Measurements from ENCODE around the gene PCDHGC4. TPM values are rescaled to one million over a fixed set of nuclear protein-coding genes. Genes with fewer than 3 reads are reported as not detected.

The PCDHGC4 gene
- total and polyA plus RNA-seq, 3 experiments from 2014 or later, result not detected

GRCh38 chr5:141521244-141521781, 36.5 kb downstream of the PCDHGC4 start:
- H3K27ac Mint-ChIP-seq, result peak overlapping the region in 3 of 8 donors; percentile 10 to 56 (median 18)

GRCh38 chr5:141522301-141522700, 37.5 kb downstream of the PCDHGC4 start:
- DNase-seq, result no peak

More at GRCh38 chr5:141521244-141521781, 36.5 kb downstream of the PCDHGC4 start:
- H3K9me3 ChIP-seq (ENCODE audit: low read length), result no peaks in the 10 kb centered on the region
- no peak overlapping the region for H3K27ac ChIP-seq (ENCODE audit: low read depth, low read length)
- H3K4me1 ChIP-seq (ENCODE audit: insufficient read depth, low read length), result no peaks in the 10 kb centered on the region
- H3K9me3 Mint-ChIP-seq, result no peaks in the 10 kb centered on the region
- H3K36me3 Mint-ChIP-seq, result peaks cover 27 to 99% (median 42%) of the 10 kb centered on the region in 3 donors
- no peak for DNase-seq
- H3K27me3 Mint-ChIP-seq, result no peaks in the 10 kb centered on the region
- H3K4me3 ChIP-seq (ENCODE audit: low read length), result no peak overlapping the region
- ChIA-PET CTCF (interaction anchor here (1.0 to 4.9 kb wide), 5 partner anchors 9 to 195 kb away, joined by 3 to 67 read pairs (median 4); partner anchors contain the start of gene PCDHGA10), POLR2A (interaction anchor here (0.5 kb wide), 1 partner anchor 21 kb away, joined by 4 read pairs; no protein-coding TSS in a partner anchor)
- H3K4me3 Mint-ChIP-seq, result no peak overlapping the region
- H3K4me1 Mint-ChIP-seq, result peaks cover 10 to 23% (median 15%) of the 10 kb centered on the region in 3 donors
- peaks cover 80% of the 10 kb centered on the region for H3K36me3 ChIP-seq (ENCODE audit: insufficient read depth, low read length)
- no peaks in the 10 kb centered on the region for H3K27me3 ChIP-seq (ENCODE audit: insufficient read depth, low read length, poor library complexity, severe bottlenecking)

GRCh38 chr5:141523991-141524390, 39.2 kb downstream of the PCDHGC4 start:
- H3K27me3 Mint-ChIP-seq, result peaks cover 0 to 2% of the 10 kb centered on the region in 2 donors
- Histone ChIP-seq H3K9me3 (ENCODE audit: low read length) (no peaks in the 10 kb centered on the region), H3K4me3 (ENCODE audit: low read length) (no peak overlapping the region), H3K4me1 (ENCODE audit: insufficient read depth, low read length) (no peaks in the 10 kb centered on the region), H3K27me3 (ENCODE audit: insufficient read depth, low read length, poor library complexity, severe bottlenecking) (no peaks in the 10 kb centered on the region), H3K27ac (ENCODE audit: low read depth, low read length) (no peak overlapping the region), H3K36me3 (ENCODE audit: insufficient read depth, low read length) (peaks cover 74% of the 10 kb centered on the region)
- no peaks in the 10 kb centered on the region for H3K9me3 Mint-ChIP-seq
- CTCF ChIA-PET, result interaction anchor here (0.9 to 4.9 kb wide), 16 partner anchors 10 to 318 kb away, joined by 3 to 67 read pairs (median 4); partner anchors contain the start of genes PCDHGA10, PCDHGA6 and TAF7
- peaks cover 17 to 81% (median 49%) of the 10 kb centered on the region in 3 donors for H3K36me3 Mint-ChIP-seq
- no peak for DNase-seq
- H3K4me1 Mint-ChIP-seq, result peaks cover 10 to 21% (median 13%) of the 10 kb centered on the region in 3 donors
- POLR2A ChIA-PET, result no interaction called here
- H3K4me3 Mint-ChIP-seq, result no peak overlapping the region
- peak overlapping the region in 4 of 8 donors; percentile 61 to 86 (median 73) for H3K27ac Mint-ChIP-seq

More at GRCh38 chr5:141522301-141522700, 37.5 kb downstream of the PCDHGC4 start:
- no peak overlapping the region for H3K4me3 ChIP-seq (ENCODE audit: low read length)
- H3K27ac ChIP-seq (ENCODE audit: low read depth, low read length), result no peak overlapping the region
- H3K4me1 Mint-ChIP-seq, result peaks cover 10 to 21% (median 13%) of the 10 kb centered on the region in 3 donors
- CTCF ChIA-PET, result interaction anchor here (0.9 to 4.9 kb wide), 5 partner anchors 10 to 110 kb away, joined by 3 to 67 read pairs (median 4); partner anchors contain the start of gene PCDHGA10
- H3K36me3 Mint-ChIP-seq, result peaks cover 21 to 98% (median 38%) of the 10 kb centered on the region in 3 donors
- no peaks in the 10 kb centered on the region for H3K4me1 ChIP-seq (ENCODE audit: insufficient read depth, low read length)
- H3K27ac Mint-ChIP-seq, result peak overlapping the region in 6 of 8 donors; percentile 20 to 89 (median 54)
- no peaks in the 10 kb centered on the region for H3K27me3 Mint-ChIP-seq
- no peak overlapping the region for H3K4me3 Mint-ChIP-seq
- no peaks in the 10 kb centered on the region for H3K9me3 ChIP-seq (ENCODE audit: low read length)
- no peaks in the 10 kb centered on the region for H3K27me3 ChIP-seq (ENCODE audit: insufficient read depth, low read length, poor library complexity, severe bottlenecking)
- H3K9me3 Mint-ChIP-seq, result no peaks in the 10 kb centered on the region
- H3K36me3 ChIP-seq (ENCODE audit: insufficient read depth, low read length), result peaks cover 74% of the 10 kb centered on the region
- POLR2A ChIA-PET, result interaction anchor here (0.7 kb wide), 1 partner anchor 202 kb away, joined by 18 read pairs; the partner anchor contains the start of gene TAF7

- H3K4me1 Mint-ChIP-seq, result peaks cover 10 to 21% (median 13%) of the 10 kb centered on the region in 3 donors
- no peaks in the 10 kb centered on the region for H3K9me3 ChIP-seq (ENCODE audit: low read length)
- POLR2A ChIA-PET, result interaction anchor here (0.6 kb wide), 1 partner anchor 199 kb away, joined by 4 read pairs; no protein-coding TSS in a partner anchor
- peaks cover 0 to 3% of the 10 kb centered on the region in 2 donors for H3K27me3 Mint-ChIP-seq
- CTCF ChIA-PET, result interaction anchor here (0.9 to 4.9 kb wide), 16 partner anchors 9 to 319 kb away, joined by 3 to 67 read pairs (median 4); partner anchors contain the start of genes PCDHGA1, PCDHGA10 and TAF7
- H3K4me3 Mint-ChIP-seq, result peak overlapping the region in 1 of 7 donors; percentile 57
- H3K36me3 Mint-ChIP-seq, result peaks cover 14 to 72% (median 46%) of the 10 kb centered on the region in 3 donors
- H3K4me1 ChIP-seq (ENCODE audit: insufficient read depth, low read length), result no peaks in the 10 kb centered on the region
- H3K27ac ChIP-seq (ENCODE audit: low read depth, low read length), result no peak overlapping the region
- H3K36me3 ChIP-seq (ENCODE audit: insufficient read depth, low read length), result peaks cover 70% of the 10 kb centered on the region
- no peaks in the 10 kb centered on the region for H3K27me3 ChIP-seq (ENCODE audit: insufficient read depth, low read length, poor library complexity, severe bottlenecking)
- H3K9me3 Mint-ChIP-seq, result no peaks in the 10 kb centered on the region
- H3K27ac Mint-ChIP-seq, result peak overlapping the region in 7 of 8 donors; percentile 61 to 86 (median 72)
- no peak overlapping the region for H3K4me3 ChIP-seq (ENCODE audit: low read length)
- DNase-seq, result peak; percentile 40 to 58 (median 46)
Measured at GRCh38 chr5:141524604-141525597, 40.1 kb downstream of the PCDHGC4 start.

GRCh38 chr5:141525653-141526052, 40.8 kb downstream of the PCDHGC4 start:
- ChIA-PET CTCF (interaction anchor here (1.0 to 4.9 kb wide), 9 partner anchors 8 to 195 kb away, joined by 3 to 67 read pairs (median 3); partner anchors contain the start of genes PCDHGA1 and PCDHGA10), POLR2A (no interaction called here)
- no peak overlapping the region for H3K4me3 Mint-ChIP-seq
- H3K27ac ChIP-seq (ENCODE audit: low read depth, low read length), result no peak overlapping the region
- H3K4me1 ChIP-seq (ENCODE audit: insufficient read depth, low read length), result no peaks in the 10 kb centered on the region
- peak overlapping the region in 7 of 8 donors; percentile 24 to 86 (median 58) for H3K27ac Mint-ChIP-seq
- peaks cover 14 to 64% (median 42%) of the 10 kb centered on the region in 3 donors for H3K36me3 Mint-ChIP-seq
- no peaks in the 10 kb centered on the region for H3K9me3 ChIP-seq (ENCODE audit: low read length)
- H3K9me3 Mint-ChIP-seq, result no peaks in the 10 kb centered on the region
- H3K36me3 ChIP-seq (ENCODE audit: insufficient read depth, low read length), result peaks cover 69% of the 10 kb centered on the region
- H3K27me3 Mint-ChIP-seq, result peaks cover 0 to 3% of the 10 kb centered on the region in 2 donors
- no peaks in the 10 kb centered on the region for H3K27me3 ChIP-seq (ENCODE audit: insufficient read depth, low read length, poor library complexity, severe bottlenecking)
- H3K4me1 Mint-ChIP-seq, result peaks cover 10 to 21% (median 13%) of the 10 kb centered on the region in 3 donors
- no peak overlapping the region for H3K4me3 ChIP-seq (ENCODE audit: low read length)
- DNase-seq, result no peak

- no peak overlapping the region for H3K4me3 ChIP-seq (ENCODE audit: low read length)
- H3K27ac Mint-ChIP-seq, result peak overlapping the region in 5 of 8 donors; percentile 6 to 37 (median 23)
- peaks cover 65% of the 10 kb centered on the region for H3K36me3 ChIP-seq (ENCODE audit: insufficient read depth, low read length)
- H3K27me3 Mint-ChIP-seq, result peaks cover 0 to 3% of the 10 kb centered on the region in 2 donors
- H3K36me3 Mint-ChIP-seq, result peaks cover 9 to 48% (median 35%) of the 10 kb centered on the region in 3 donors
- ChIA-PET CTCF (interaction anchor here (0.8 to 1.8 kb wide), 4 partner anchors 12 to 208 kb away, joined by 3 to 8 read pairs (median 5); no protein-coding TSS in a partner anchor), POLR2A (no interaction called here)
- H3K4me1 Mint-ChIP-seq, result peaks cover 6 to 12% (median 9%) of the 10 kb centered on the region in 3 donors
- no peaks in the 10 kb centered on the region for H3K9me3 Mint-ChIP-seq
- no peak overlapping the region for H3K27ac ChIP-seq (ENCODE audit: low read depth, low read length)
- H3K27me3 ChIP-seq (ENCODE audit: insufficient read depth, low read length, poor library complexity, severe bottlenecking), result no peaks in the 10 kb centered on the region
- no peak for DNase-seq
- H3K4me3 Mint-ChIP-seq, result no peak overlapping the region
- no peaks in the 10 kb centered on the region for H3K4me1 ChIP-seq (ENCODE audit: insufficient read depth, low read length)
- H3K9me3 ChIP-seq (ENCODE audit: low read length), result no peaks in the 10 kb centered on the region
Measured at GRCh38 chr5:141527426-141527825, 42.6 kb downstream of the PCDHGC4 start.

GRCh38 chr5:141528291-141528984, 43.6 kb downstream of the PCDHGC4 start:
- Histone ChIP-seq H3K27ac (ENCODE audit: low read depth, low read length) (no peak overlapping the region), H3K4me3 (ENCODE audit: low read length) (no peak overlapping the region), H3K4me1 (ENCODE audit: insufficient read depth, low read length) (no peaks in the 10 kb centered on the region), H3K27me3 (ENCODE audit: insufficient read depth, low read length, poor library complexity, severe bottlenecking) (no peaks in the 10 kb centered on the region), H3K9me3 (ENCODE audit: low read length) (no peaks in the 10 kb centered on the region), H3K36me3 (ENCODE audit: insufficient read depth, low read length) (peaks cover 65% of the 10 kb centered on the region)
- Mint-ChIP-seq H3K4me1 (peaks cover 6 to 9% (median 7%) of the 10 kb centered on the region in 3 donors), H3K36me3 (peaks cover 9 to 39% (median 35%) of the 10 kb centered on the region in 3 donors), H3K4me3 (no peak overlapping the region), H3K27ac (peak overlapping the region in 6 of 8 donors; percentile 43 to 78 (median 65)), H3K9me3 (no peaks in the 10 kb centered on the region), H3K27me3 (peaks cover 0 to 3% of the 10 kb centered on the region in 2 donors)
- DNase-seq, result no peak
- ChIA-PET CTCF (interaction anchor here (0.8 to 1.8 kb wide), 5 partner anchors 13 to 209 kb away, joined by 3 to 8 read pairs (median 5); no protein-coding TSS in a partner anchor), POLR2A (no interaction called here)

Measured in CD8-positive, alpha-beta memory T cell (primary cell).